ENCODE measurements around the gene ZNF322.

Gene ZNF322

GRCh38 chr6:26592649-26593048, 66.9 kb downstream of the ZNF322 start:
- in situ Hi-C loops (cut with MboI; ENCODE audit: low sequenced_read_pairs): no loop called here

GRCh38 chr6:26588965-26589364, 70.6 kb downstream of the ZNF322 start:
- in situ Hi-C loops (cut with MboI; ENCODE audit: low sequenced_read_pairs): no loop called here

All from HL-60/S4 treated with retinoic acid at 250 ng/mL for 4 days and 3 days (cell line).